ENCODE results near the gene CCDC146.
A peak's percentile ranks its signal among the peaks of the same experiment; 100 is the strongest.
"Not testable (repeated sequence)": the region's sequence is repeated elsewhere in the genome, so short reads cannot be mapped to it uniquely, and the experiment has no call there.

The CCDC146 gene

DNA sequence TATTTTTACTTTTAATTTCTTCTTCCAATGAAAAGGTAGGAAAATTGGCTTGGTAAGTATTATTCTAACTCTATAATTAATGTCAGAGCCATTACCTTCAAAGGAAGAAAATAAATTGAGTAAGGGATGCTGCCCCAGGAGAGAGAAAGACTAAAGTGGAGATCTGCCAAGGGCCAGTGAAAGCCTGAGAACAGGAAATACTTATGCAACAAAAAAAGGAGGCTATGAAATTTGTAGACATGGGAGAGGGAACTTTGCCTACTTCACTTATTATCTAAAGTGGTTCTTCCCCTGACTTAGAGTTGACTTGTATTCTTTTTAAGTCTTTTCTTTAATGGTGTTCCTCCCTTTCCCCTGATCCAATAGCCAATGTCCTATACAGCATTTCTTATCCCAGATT, 29.8 kb downstream of the CCDC146 start:
- peak; percentile 27 for DNase-seq

DNA sequence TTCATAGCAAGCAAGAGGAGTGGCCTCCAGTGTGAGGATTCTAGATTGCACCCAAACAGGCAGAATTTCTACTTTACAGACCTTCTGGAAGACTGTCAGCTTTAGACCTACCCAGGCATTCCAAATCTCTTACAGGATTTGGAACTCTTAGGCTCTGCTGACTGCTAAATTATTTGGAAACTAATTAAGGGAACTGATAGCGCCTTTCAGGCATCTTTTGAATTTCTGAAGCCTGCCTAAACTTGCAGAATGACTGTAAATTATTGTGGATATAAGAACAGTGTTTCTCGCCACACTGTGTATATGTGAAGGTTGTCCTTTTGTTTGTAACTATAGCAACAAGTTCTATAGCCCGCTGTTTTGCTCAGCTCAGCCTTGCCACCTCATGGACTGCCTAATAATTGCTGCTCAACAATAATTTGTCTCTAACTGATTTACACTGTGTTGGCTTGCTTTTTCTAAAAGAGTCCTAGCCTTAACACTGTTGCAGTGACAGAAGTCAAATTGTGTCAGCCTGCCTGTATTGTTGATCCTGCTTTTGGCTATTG, 32.6 kb downstream of the CCDC146 start:
- DNase-seq = peak; percentile 1

DNA sequence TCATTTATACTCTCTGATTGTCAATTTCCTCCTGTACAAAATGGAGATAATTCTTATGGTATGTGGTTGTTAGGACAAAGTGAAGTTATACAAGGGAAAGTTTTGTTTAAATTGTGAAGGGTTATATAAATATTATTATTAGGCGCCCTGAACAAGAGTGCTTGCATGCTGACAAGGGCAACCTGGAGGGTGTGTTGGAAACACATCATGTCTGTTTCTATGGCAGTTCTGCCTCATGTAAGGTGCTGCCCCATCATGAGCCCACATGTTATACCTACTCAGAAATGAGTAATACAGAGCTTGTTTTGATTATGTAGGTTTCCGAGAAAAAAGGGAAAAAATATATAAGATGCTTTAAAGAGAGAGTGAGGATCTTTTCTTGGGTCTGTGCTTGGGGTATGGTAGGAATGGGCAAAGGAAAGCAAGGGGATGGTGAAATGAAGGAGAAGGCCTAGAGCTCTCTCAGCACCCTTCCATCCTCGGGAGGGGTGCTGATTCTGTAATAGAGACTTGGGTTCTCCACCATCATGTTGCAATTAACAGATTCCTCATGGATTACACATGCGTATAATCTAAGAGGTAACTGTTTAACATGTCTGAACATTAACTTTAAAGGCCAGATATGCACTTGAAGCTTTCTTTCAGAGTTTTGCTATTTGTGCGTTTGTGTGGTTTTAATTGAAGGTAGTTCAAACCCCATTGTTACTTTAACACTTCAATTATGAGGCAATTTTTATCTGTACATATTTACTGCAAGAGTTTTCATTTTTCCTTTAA, 33.4 kb downstream of the CCDC146 start:
- not testable (repeated sequence) for DNase-seq

GRCh38 chr7:77157034-77157433, 34.6 kb downstream of the CCDC146 start:
- not testable (repeated sequence) for DNase-seq

DNA sequence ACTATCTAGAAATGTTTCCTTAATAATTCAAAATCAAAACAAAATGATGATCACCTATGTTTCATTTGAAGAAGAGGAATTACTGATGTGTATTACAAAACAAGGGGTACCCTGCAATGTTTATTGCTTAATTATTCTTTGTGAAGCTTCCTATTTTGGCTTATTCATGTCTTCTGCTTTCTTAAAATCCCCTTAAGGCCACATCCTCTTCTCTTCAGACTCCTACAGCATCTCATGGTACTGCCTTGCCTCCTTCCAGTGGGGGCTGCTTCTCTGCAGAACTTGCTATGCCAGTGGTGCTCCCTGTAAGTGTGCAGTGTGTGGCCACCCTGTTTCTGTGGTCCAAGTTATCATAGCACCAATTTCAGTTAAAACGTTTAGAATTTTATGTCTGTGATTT, 35.0 kb downstream of the CCDC146 start:
- DNase-seq = peak; percentile 92

- not testable (repeated sequence) for DNase-seq
Observed at GRCh38 chr7:77171073-77171472, 48.7 kb downstream of the CCDC146 start.

- not testable (repeated sequence) for DNase-seq
Observed at GRCh38 chr7:77172437-77173172, 50.2 kb downstream of the CCDC146 start.

DNA sequence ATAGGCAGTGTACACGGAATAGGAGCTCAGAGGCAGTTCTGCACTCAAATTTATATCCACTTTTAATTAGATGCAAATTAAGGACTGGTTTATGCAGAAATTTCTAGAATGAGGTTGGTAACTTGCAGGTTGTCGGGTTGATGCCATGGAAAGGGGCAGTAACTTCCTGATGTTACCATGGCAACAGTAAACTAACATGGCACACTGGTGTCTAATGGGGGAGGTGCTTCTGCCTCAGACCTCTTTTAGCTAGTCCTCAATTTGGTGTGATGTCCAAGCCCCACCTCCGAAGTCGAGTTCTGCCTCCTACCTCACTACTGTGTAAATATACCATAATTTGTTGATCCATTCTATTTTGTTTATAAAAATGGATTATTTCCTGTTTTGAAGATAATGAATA, 52.0 kb downstream of the CCDC146 start:
- DNase-seq = not testable (repeated sequence)

- not testable (repeated sequence) for DNase-seq
Observed at GRCh38 chr7:77175274-77175800, 52.9 kb downstream of the CCDC146 start.

DNA sequence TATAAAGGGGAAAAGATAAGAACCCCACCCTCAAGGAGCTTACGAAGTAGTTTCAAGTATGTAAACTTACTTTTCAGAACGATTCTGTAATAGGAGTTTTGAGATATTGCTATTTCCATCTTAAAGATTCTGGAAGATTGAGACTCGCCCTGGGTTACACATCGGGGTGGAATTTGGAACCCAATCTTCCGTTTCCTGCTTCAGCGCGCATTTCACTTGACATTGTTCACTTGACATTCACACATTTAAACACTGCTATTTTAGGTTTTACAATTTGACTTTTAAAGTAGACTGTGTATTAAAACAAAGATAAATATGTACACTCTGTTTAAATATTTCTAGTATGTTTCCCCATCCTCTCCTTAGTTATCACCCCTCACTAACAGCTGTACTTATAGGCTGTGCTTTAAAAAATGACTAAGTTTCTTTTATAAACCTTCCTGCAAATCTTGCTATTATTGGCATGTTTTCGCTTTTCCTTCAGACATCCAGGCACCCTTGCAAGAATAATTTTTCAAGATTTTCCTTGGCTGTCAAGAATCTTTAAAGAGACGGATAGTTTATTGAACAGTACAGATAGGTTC, 55.0 kb downstream of the CCDC146 start:
- not testable (repeated sequence) for DNase-seq

GRCh38 chr7:77178024-77178423, 55.6 kb downstream of the CCDC146 start:
- DNase-seq = not testable (repeated sequence)

DNA sequence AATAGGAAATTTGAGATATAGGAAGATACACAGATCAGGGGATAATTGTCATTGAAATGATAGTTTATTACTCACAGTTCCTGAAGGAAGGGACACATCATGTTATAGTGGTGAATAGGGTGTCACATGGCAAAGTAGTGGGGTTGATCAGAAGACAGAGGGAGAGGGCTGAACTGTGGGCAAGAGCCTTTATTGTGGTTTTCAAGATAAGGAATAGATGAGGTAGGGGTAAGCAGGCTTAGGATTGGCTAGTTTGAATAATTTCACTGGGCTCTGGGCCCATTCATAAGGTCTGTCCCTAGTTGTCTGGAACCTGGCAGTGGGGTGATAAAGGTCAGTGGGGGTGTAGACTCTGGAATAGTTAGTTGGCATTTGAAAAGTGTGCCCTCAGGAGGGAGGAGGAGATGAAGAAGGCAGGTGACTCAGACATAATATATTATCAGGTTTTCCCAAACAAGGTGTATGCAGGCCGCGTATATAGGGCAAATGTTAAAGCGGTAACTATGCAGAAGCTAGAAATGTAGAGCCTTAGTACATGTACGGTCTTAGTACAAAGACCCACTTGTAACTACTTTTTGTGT, 58.7 kb downstream of the CCDC146 start:
- DNase-seq = no peak

DNA sequence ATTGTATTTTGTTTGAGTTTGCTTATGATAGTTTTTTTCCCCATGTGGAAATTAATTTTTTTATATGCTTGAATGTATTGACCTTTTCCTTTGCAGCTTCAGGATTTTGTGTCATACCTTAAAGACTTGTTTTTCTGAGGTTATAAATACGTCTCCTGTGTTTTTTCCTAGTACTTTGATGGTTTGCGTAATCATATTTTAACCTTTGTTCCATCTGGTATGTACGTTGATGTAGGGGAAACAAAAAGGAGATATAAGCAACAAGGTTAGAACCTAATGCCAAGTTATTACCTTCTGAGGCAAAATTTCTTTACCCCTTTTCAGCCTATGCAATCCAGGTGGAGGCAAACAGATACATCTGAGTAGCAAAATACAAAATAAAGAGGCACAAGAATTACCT, 59.3 kb downstream of the CCDC146 start:
- DNase-seq = no peak

DNA sequence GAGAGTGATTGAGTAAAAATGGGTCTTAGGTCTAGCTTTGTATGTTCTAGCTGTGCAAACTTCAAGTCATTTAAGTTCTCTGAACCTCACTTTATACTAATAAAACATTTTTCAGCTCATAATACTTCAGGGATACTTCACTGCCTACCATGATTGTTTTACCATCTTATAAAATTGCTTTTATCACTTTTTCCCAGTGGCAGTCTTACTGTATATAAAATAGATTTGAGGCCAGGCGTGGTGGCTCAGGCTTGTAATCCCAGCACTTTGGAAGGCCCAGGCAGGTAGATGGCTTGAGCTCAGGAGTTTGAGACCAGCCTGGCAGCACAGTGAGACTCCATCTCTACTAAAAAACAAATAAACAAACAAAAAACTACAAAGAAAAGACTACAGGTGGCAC, 59.8 kb downstream of the CCDC146 start:
- DNase-seq = no peak

DNA sequence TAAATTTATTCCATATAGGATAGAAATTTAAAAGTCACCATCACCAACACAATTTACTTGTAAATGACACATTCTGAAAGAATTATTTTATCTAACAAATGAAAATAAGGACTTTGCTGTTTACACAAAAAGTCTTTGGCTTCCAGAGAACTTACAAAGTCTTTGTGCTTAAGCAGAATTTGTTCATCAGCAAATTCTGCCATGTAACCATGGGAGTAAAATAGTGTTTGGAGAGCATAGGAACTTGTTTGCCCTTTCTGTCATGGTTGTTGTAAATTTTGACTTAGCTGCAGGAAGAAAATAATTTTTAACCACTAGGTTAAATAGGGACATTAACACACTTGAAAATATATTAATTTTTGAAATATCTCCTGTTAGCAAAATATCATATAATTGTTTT, 62.0 kb downstream of the CCDC146 start:
- no peak for DNase-seq

DNA sequence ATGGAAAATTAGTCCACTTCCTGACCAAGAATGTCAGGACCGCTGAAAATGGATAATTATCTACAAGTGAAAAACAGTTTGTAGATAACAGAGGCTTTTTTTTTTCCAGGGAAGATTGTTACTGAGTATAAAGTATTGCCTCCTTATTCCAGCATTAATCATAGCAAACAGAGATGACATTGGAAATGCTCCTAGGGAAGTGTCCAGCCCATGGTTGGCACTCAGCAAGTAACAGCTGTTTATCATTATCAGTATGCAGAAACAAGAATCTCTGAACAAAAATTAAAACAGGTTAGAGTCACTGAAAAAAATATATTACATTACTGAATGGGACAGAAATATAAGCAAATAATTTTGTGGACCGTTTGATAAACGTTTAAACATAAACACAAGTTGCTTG, 62.6 kb downstream of the CCDC146 start:
- DNase-seq = no peak

GRCh38 chr7:77185866-77186265, 63.5 kb downstream of the CCDC146 start:
- DNase-seq = no peak

- DNase-seq = peak; percentile 80
Observed at GRCh38 chr7:77188731-77189437, 66.5 kb downstream of the CCDC146 start.

DNA sequence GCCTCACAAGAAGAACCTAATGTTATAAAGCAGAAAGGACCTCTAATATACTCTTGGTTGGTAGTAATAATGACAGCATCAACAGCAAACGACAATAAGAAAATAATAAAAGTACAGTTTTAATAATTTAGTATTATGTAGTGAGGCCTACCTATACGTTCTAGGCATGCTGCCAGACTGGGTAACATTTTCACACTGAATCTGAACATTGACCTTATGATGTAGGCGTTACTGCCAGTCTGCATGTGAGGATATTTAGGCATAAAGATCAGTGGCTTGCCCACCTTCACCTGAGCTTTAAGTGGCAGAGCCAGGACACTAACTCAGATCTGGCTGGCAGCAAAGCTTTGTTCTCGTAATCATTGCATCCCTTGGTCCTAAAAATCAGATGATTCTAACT, 74.7 kb downstream of the CCDC146 start:
- peak; percentile 42 for DNase-seq

DNA sequence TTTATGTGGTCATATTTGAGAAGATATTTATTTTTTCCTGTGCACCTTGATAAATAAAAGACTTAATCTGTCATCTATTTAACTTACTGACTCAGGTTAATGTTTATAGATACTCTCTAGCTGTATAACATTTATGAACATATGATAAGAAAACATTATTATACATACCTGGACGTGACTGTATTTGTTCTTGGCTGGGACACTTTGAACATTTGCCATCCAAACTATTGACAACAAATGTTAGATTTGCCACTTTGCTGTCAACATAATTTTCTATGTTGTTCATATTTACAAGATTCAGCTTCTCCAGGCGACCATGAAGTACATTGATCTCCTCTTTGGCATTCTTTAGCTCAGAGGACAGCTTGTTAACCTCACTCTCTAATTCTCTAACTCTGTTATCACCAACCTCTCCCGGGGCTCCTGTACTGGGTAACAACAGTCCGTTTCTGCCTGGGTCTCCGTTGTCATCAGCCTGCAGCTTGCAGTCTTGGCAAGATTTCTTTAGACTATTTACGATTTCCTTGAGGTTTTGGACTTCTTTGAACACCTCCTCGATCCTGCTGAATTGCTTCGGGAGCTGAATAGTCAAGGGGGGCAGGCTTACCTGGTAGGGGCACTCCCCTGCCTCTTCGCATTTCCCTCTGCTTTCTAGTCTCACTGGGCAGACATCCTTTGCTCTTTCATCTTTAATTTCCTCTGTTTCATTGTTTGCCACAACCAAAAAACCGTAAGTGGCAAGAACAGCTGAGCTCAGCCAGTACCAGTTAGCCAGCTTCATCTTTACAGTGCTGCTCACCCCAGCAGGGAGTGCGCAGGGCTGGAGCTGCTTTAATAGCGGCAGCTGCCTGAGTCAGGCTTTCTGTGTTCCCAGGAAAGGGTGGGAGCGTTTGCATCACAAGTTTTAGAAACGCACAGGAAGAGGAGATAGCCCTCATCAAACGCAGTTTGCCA, 76.9 kb downstream of the CCDC146 start, which contains the start of gene FGL2:
TSS of gene FGL2 (minus strand) at position 807 of the 954 bp plus-strand sequence. CDS start at position 781, 26 bp downstream.
- peak; percentile 59 for DNase-seq

DNA sequence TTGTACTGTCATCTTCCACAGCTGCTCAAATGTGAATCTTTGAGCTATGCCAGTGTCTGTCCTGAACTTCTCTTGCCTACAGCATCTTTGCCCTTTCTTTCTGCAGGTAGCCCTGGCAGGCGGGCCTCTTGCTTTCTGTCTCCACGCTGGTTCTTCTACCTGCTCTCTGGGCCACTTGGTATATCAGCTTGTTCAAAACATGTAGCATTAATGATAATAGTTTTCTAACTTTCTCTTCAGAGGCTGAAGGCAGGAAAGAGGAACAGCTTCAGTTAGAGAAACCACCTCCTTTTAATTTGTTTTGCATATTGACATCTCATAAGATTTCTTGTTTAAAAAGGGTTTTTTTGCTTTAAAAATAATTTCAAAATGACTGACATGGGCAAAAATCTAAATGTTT, 78.1 kb downstream of the CCDC146 start:
- peak; percentile 40 for DNase-seq
